BJ (cell line): ENCODE data around the gene SKI. TPM values are rescaled to one million over a fixed set of nuclear protein-coding genes. Genes with fewer than 3 reads are reported as not detected.

Source experiments
- CTCF ChIA-PET: fragments of 350-600 bp; formaldehyde crosslinking; extraction: SDS; loops from one replicate; lab custom pipeline; 2021; ENCODE audit warnings: antibody characterized with exemption, inconsistent platforms; lab: Yijun Ruan, JAX
- POLR2A ChIA-PET: fragments of 300-600 bp; sonication (Branson Sonifier 250); formaldehyde crosslinking; extraction: SDS; loops from one replicate; lab custom pipeline; 2021; ENCODE audit warnings: antibody characterized with exemption; lab: Charles Lee
- DNase-seq: peaks from one replicate; pipeline ENCODE4 v3.0.0-alpha.2; 2011; ENCODE audit warnings: low read depth
- H3K27me3 ChIP-seq: 2 replicates; pipeline ENCODE4 v1.6.0; 2011; ENCODE audit warnings: low read length; ENCODE audit not compliant: control insufficient read depth, insufficient read depth
- H3K36me3 ChIP-seq: 2 replicates; pipeline ENCODE4 v1.5.1; 2011; ENCODE audit warnings: low read length; ENCODE audit not compliant: control insufficient read depth, insufficient read depth
- H3K4me3 ChIP-seq: 2 replicates; pipeline ENCODE4 v1.5.1; 2011; ENCODE audit warnings: low read depth, mild to moderate bottlenecking, control low read depth, low read length
- CTCF ChIP-seq: IDR thresholded peaks from 2 replicates; pipeline ENCODE4 v1.5.1; 2011; ENCODE audit warnings: low read depth, mild to moderate bottlenecking, control low read depth, inconsistent platforms, low read length, moderate library complexity; ENCODE audit not compliant: insufficient read depth
- polyA plus RNA-seq: library from polyadenylated mRNA; depleted of rRNA; stranded (reverse); fragments of >200 nt; gene quantifications from 2 replicates; pipeline ENCODE4 v1.2.3, GENCODE V29; 2011

SKI gene
- polyA plus RNA-seq, 1 experiment, result 5.1 TPM

GRCh38 chr1:2205191-2205952 lies 22.7 kb upstream of the SKI start:
- POLR2A ChIA-PET, result interaction anchor here (1.3 kb wide), 1 partner anchor 10 kb away, joined by 4 read pairs; the partner anchor contains the start of gene FAAP20
- Histone ChIP-seq H3K36me3 (peaks cover 1% of the 10 kb centered on the region; the same call in 1 of the 2 replicates), H3K4me3 (peak overlapping the region; percentile 49), H3K27me3 (no peaks in the 10 kb centered on the region)
- no peak for DNase-seq
- TF ChIP-seq CTCF, result no peak
- CTCF ChIA-PET, result interaction anchor here (0.9 to 3.6 kb wide), 3 partner anchors 10 to 176 kb away, joined by 4 to 18 read pairs (median 11); partner anchors contain the start of gene FAAP20

GRCh38 chr1:2206813-2207487 lies 21.2 kb upstream of the SKI start:
- POLR2A ChIA-PET, result no interaction called here
- no peak for DNase-seq
- H3K27me3 ChIP-seq, result no peaks in the 10 kb centered on the region
- peaks cover 1% of the 10 kb centered on the region; the same call in 1 of the 2 replicates for H3K36me3 ChIP-seq
- H3K4me3 ChIP-seq, result peak overlapping the region; percentile 13; the same call in 1 of the 2 replicates
- TF ChIP-seq CTCF, result no peak
- CTCF ChIA-PET, result interaction anchor here (0.7 to 4.3 kb wide), 5 partner anchors 12 to 175 kb away, joined by 3 to 28 read pairs (median 5); partner anchors contain the start of gene FAAP20

- DNase-seq, result peak; percentile 81
- no peak for TF ChIP-seq CTCF
- H3K4me3 ChIP-seq, result no peak overlapping the region
- peaks cover 1% of the 10 kb centered on the region; the same call in 1 of the 2 replicates for H3K36me3 ChIP-seq
- H3K27me3 ChIP-seq, result no peaks in the 10 kb centered on the region
- CTCF ChIA-PET, result interaction anchor here (0.9 to 4.3 kb wide), 7 partner anchors 9 to 340 kb away, joined by 3 to 28 read pairs (median 10); partner anchors contain the start of genes FAAP20 and SKI
- POLR2A ChIA-PET, result interaction anchor here (1.3 kb wide), 1 partner anchor 19 kb away, joined by 3 read pairs; no protein-coding TSS in a partner anchor
Measured at GRCh38 chr1:2208309-2209239, 19.5 kb upstream of the SKI start.

DNA sequence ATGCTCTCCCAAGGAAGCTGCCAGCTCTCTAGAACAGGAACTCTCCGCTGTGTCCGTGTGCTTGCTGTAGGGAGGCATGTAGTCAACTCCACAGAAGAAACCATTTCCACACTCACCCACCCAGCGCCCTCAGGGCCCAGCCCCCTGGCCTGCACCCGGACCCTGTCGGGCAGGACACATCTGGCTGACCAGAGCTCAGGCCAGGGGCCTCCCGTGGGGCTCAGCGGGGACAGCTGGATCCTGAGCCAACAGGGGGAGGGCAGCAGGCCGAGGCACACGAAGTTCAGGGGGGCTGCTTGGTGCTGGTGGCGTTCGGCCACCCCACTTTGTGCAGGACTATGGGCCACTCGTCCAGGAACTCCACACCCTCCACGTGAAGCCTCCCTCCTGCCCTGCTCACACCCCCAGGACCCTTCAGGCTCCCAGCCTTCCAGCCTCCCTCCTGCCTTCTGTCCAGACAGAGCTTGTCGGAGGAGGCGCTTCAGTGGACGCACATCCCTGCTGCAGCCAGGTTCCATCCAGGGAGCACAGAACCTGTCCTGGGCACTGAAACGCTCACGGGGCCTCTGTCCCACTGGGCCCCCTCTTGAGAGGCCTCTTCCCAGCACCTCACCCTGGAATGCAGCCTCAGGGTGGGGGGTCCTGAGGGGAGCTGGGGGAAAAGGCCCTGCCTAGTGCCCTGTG lies 18.6 kb upstream of the SKI start:
- ChIA-PET POLR2A (interaction anchor here (1.3 kb wide), 1 partner anchor 18 kb away, joined by 3 read pairs; no protein-coding TSS in a partner anchor), CTCF (interaction anchor here (1.0 to 4.3 kb wide), 7 partner anchors 10 to 180 kb away, joined by 3 to 28 read pairs (median 10); partner anchors contain the start of genes FAAP20 and SKI)
- no peak overlapping the region for H3K4me3 ChIP-seq
- DNase-seq, result no peak
- TF ChIP-seq CTCF, result no peak
- H3K36me3 ChIP-seq, result peaks cover 1% of the 10 kb centered on the region; the same call in 1 of the 2 replicates
- H3K27me3 ChIP-seq, result no peaks in the 10 kb centered on the region
